LNCAP (cell line): ENCODE measurements around the gene PDCD11.

Experiments
- CTCF ChIP-seq: fragments of 450-650 bp; IDR thresholded peaks from 2 replicates; pipeline ENCODE4 v1.5.1; 2017; ENCODE audit warnings: mild to moderate bottlenecking

Gene PDCD11

GRCh38 chr10:103442031-103442461, 45.6 kb downstream of the PDCD11 start:
- TF ChIP-seq CTCF: no peak

- TF ChIP-seq CTCF: no peak
Observed at GRCh38 chr10:103443475-103444185, 47.2 kb downstream of the PDCD11 start.

GRCh38 chr10:103444478-103444877, 48.1 kb downstream of the PDCD11 start:
- no peak for TF ChIP-seq CTCF

GRCh38 chr10:103445366-103445765, 48.9 kb downstream of the PDCD11 start:
- no peak for TF ChIP-seq CTCF

- TF ChIP-seq CTCF: no peak
Observed at GRCh38 chr10:103445767-103446567, 49.5 kb downstream of the PDCD11 start.

GRCh38 chr10:103447187-103447586, 50.8 kb downstream of the PDCD11 start:
- TF ChIP-seq CTCF: no peak

GRCh38 chr10:103448746-103449145, 52.3 kb downstream of the PDCD11 start:
- TF ChIP-seq CTCF: no peak
